ENCODE results near the gene ABL2. TPM values are rescaled to one million over a fixed set of nuclear protein-coding genes. Genes with fewer than 3 reads are reported as not detected.
"Not testable (repeated sequence)": the region's sequence is repeated elsewhere in the genome, so short reads cannot be mapped to it uniquely, and the experiment has no call there.

ABL2 gene
- total RNA-seq, 1 experiment from 2014 or later: 9.2 TPM

DNA sequence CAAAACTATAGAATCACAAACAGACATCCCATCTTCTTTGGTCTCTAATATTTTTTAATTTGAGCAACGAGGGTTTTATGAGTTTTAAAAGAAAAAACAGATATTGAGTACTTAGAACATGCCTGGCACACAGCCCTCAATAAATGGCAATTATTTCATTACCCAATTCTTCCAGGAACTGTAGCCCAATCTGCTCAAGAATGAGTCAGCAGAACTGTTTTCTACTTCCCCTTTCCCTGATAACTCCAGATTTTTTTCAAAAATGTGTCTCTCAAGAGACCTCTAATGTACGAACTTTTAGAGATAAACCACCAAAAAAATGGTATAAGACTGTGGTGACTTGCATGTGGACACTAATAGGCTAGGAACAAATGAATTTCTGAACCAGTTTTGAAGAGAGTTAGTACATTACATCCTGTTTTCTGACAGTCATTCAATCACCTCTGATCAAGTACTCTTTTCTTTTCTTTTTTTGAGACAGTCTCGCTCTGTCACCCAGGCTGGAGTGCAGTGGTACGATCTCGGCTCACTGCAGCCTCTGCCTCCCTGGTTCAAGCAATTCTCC is 11.5 kb downstream of the ABL2 start:
- peak; percentile 23 for DNase-seq (ENCODE audit: low spot score)

DNA sequence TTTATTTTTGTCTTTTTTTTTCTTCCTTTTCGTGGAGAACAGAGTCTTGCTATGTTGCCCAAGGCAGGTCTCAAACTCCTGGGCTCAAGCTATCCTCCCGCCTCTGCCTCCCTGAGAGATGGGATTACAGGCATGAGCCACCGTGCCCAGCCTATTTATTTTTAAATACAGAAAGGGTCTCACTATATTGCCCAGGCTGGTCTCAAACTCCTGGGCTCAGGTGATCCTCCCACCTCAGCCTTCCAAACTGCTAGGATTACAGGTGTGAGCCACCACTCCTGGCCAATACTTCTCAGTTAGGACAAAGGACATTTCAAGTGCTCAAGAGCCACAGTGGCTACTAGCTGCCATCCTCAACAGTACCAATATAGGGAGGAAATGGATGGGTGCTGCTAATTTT is 16.2 kb downstream of the ABL2 start:
- not testable (repeated sequence) for DNase-seq (ENCODE audit: low spot score)

DNA sequence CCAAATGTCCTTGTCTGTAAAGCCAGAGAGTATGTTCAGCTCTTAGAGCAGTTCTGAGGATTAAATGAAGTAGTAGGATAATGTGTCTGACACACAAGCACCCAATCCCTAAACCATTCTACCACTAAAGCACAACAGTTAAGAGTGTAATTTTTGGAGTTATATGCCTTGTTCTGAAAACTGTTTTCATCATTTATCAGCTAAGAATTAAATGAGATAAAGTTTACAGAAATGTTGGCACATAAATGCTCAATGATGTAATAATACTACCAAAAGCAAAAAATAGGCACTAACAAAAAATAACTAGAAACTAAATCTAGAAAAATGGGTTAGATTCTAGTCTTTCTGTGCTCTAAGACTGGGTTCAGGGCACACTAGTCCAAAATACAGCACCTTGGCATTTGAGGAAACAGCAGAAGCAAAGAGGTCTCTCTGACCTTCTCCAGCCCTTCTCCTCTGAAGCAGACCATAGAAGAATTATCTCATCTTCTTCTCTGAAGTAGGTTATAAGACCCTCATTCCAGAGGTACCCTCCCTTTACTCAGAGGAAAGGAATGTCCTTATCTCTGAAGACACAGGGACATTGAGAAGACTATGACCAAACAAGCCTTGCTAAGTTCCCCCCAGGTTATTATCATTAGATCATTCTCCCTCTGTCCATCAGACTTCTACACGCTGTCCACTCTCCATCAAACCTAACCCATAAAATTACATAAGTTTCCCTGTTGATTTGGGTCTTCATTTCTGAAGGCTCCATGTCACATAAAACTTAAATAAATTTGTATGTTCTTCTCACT is 20.6 kb downstream of the ABL2 start:
- no peak for DNase-seq (ENCODE audit: low spot score)

DNA sequence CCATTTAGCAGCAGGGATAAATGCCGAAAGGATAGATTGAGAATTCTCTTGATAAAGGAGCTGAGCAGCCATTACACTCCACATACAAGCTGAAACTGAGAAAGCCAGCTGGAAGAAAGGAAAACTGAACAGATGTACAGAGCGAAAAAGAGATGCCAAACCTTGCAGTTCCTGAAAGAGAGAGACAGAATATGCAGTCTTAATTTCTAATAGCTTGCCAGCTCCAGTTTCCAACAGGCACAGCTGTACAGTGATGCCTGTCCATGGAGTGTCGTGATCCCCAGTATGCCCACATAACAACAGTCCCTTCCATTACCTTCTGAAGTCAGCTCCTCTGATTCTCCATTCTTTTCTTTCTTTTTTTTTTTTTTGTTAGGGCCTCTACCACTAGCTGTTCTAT is 22.7 kb downstream of the ABL2 start:
- DNase-seq (ENCODE audit: low spot score): no peak

GRCh38 chr1:179205284-179205683 is 24.2 kb downstream of the ABL2 start:
- no peak for DNase-seq (ENCODE audit: low spot score)

DNA sequence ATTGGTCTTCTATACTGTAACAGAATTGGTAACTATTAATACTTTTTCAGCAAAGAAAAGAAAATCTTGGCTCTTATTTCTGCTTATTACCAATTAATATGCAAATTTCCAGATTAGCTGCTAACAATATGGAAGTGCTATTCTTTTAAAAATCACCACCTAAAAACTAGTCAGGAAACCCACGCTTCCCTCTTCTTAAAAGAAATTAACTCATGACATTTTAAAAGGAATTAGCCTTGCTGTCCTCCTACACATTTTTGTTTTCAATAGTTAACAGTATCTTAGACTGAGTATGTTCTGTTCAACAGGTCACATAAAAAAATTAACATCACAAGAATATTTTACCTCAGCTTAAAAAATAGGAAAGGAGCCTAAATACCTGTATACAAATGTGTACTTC is 27.3 kb downstream of the ABL2 start:
- no peak for DNase-seq (ENCODE audit: low spot score)

GRCh38 chr1:179200586-179200985 is 28.9 kb downstream of the ABL2 start:
- no peak for DNase-seq (ENCODE audit: low spot score)

DNA sequence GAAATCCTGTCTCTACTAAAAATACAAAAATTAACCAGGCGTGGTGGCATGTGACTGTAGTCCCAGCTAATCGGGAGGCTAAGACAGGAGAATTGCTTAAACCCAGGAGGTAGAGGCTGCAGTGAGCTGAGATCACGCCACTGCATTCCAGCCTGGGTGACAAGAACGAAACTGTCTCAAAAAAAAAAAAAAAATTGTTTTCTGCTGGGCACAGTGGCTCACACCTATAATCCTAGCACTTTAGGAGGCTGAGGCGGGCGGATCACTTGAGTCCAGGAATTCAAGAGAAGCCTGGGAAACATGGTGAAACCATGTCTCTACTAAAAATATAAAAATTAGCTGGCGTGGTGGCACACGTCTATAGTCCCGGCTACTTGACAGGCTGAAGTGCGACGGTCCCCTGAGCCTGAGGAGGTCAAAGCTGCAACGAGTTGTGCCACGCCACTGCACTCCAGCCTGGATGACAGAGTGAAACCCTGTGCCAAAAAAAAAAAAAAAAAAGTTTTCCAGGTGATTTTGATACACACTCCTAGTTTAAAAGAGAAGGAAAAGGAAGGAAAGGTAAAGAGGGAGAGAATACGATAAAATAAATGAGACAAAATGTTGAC is 31.7 kb downstream of the ABL2 start:
- no peak for DNase-seq (ENCODE audit: low spot score)

- not testable (repeated sequence) for DNase-seq (ENCODE audit: low spot score)
Measured at GRCh38 chr1:179195857-179196256, 33.6 kb downstream of the ABL2 start.

DNA sequence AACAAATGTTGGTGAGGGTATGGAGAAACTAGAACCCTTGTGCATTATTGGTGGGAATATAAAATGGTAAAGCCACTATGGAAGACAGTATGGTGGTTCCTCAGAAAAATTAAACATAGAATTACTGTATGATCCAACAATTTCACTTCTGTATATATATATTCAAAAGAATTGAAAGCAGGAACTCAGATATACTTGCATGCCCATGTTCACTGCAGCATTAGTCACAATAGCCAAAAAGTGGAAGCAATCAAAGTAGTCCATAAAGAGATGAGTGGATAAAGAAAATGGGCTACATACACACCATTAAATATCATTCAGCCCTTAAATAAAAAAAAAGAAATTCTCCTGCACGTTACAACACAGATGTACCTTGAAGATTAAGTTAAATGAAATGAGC is 34.1 kb downstream of the ABL2 start:
- DNase-seq (ENCODE audit: low spot score): no peak

GRCh38 chr1:179194068-179194537 is 35.4 kb downstream of the ABL2 start:
- DNase-seq (ENCODE audit: low spot score): no peak

- DNase-seq (ENCODE audit: low spot score): no peak
Measured at GRCh38 chr1:179190861-179191260, 38.6 kb downstream of the ABL2 start.

- DNase-seq (ENCODE audit: low spot score): no peak
Measured at GRCh38 chr1:179187735-179188471, 41.6 kb downstream of the ABL2 start.

- no peak for DNase-seq (ENCODE audit: low spot score)
Measured at GRCh38 chr1:179187043-179187442, 42.4 kb downstream of the ABL2 start.

DNA sequence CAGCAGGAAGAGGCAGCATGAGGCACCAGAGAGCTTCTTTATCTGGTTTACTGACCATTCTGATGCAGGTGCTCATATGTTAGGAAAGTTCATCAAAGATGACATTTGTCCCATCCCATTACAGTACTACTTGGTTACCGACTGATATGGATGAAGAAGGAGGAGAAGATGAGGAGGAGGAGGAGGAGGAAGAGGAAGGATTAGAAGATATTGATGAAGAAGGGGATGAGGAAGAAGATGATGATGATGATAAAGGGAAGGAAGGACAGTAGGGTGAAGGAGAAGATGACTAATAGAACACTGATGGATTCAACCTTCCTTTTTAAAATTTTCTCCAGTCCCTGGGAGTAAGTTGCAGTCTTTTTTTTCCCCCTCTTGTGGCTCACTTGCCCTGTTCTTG is 45.1 kb downstream of the ABL2 start:
- no peak for DNase-seq (ENCODE audit: low spot score)

- DNase-seq (ENCODE audit: low spot score): no peak
Measured at GRCh38 chr1:179183857-179184256, 45.6 kb downstream of the ABL2 start.

GRCh38 chr1:179178950-179179349 is 50.5 kb downstream of the ABL2 start:
- peak; percentile 10 for DNase-seq (ENCODE audit: low spot score)

DNA sequence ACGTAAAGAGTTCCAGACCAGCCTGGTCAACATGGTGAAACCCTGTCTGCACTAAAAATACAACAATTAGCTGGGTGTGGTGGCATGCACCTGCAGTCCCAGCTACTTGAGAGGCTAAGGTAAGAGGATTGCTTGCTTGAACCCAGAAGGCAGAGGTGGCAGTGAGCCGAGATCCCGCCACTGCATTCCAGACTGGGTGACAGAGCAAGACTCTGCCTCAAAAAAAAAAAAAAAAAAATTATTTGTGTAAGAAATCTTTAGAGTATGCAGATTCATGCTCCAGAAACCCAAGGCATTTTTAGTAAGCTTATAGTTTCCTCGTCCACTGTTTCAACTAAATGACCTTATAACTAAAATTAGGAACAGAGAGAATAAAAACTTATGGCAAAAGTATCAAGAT is 51.3 kb downstream of the ABL2 start:
- DNase-seq (ENCODE audit: low spot score): no peak

DNA sequence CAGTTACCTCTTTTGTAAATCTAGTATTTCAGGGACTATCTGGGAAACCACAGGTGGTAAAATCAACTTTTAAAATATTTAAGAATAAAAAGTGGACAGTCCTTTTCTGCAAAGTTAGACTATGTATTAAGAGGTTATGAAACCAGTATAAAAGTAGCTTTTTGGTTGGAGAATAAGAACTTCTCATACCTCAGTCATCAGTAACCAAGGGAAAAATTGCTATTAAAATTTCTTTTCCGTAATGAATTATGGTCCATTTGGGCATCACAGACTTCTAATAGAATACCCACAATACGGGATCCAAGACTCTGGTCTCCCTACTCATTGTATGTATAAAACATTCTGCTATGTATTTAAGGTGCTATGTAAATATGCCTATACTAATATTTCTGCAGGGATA is 51.9 kb downstream of the ABL2 start:
- DNase-seq (ENCODE audit: low spot score): no peak

GRCh38 chr1:179177182-179177581 is 52.3 kb downstream of the ABL2 start:
- no peak for DNase-seq (ENCODE audit: low spot score)

DNA sequence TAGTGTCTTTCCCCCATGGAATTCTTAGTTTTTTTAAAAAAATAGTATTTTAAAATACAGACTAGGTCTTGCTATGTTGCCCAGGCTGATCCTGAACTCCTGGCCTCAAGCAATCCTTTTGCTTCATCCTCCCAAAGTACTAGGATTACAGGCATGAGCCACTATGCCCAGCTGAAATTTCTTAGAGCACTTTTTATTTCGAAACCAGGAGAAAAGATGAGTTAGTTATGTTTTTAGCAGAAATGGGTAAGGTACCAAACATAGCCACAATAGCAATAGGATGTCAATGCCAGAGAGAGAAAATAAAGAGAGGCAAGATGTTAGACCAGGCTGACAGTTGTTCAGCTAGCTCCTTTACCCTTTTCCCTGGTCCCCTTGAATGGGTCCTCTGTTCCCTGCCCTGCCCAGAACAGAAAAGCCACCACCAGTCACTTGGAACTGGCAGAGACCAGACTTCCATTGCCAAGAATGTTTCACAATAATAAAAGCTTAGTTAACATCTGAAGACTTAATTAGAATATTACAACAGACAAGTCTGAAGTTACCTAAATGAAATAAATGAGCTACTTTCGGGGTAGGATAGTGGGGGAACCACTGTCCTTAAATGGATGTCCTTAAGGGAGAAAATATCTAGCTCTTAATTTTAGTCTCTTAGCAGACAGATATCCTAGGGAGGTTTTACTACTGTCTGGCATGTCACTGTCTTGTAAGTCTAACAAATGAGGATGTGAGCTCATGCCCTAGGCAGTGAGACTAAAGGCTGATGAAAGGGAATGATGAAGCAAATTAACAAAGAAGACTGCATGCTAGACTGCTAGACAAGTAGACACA is 54.3 kb downstream of the ABL2 start:
- DNase-seq (ENCODE audit: low spot score): peak; percentile 66

- DNase-seq (ENCODE audit: low spot score): not testable (repeated sequence)
Measured at GRCh38 chr1:179170468-179170770, 59.1 kb downstream of the ABL2 start.
